Activated CD8-positive, alpha-beta T cell treated with anti-CD3 and anti-CD28 coated beads, Interleukin-2, amount 10 ng/mL, durations not matched to agents 7 days and 5 days (primary cell): ENCODE data around the gene LMF1. TPM values are rescaled to one million over a fixed set of nuclear protein-coding genes. Genes with fewer than 3 reads are reported as not detected.

Experiments used
- ATAC-seq: fragments of 150-1000 bp; cut with Tn5 transposase; one replicate; pipeline ENCODE4 v1.10.0; 2021; ENCODE audit warnings: moderate library complexity
- CTCF ChIA-PET: fragments of 350-600 bp; sonication (Branson Sonifier 250); formaldehyde crosslinking; loops from one replicate; lab custom pipeline; 2021; ENCODE audit warnings: antibody characterized with exemption; lab: Charles Lee
- POLR2A ChIA-PET: fragments of 350-600 bp; sonication (Branson Sonifier 250); formaldehyde crosslinking; loops from one replicate; lab custom pipeline; 2021; ENCODE audit warnings: antibody characterized with exemption; lab: Charles Lee
- DNase-seq: peaks from one replicate; pipeline ENCODE4 v3.0.0-alpha.2; 2020
- H3K27ac Mint-ChIP-seq: one replicate; pipeline ENCODE4 v1.8.0; 2021; ENCODE audit warnings: mild to moderate bottlenecking, mixed read lengths
- H3K27me3 Mint-ChIP-seq: one replicate; pipeline ENCODE4 v1.8.0; 2021; ENCODE audit warnings: low read depth, mixed read lengths
- H3K36me3 Mint-ChIP-seq: one replicate; pipeline ENCODE4 v1.8.0; 2021; ENCODE audit warnings: low read depth, mixed read lengths
- H3K4me1 Mint-ChIP-seq: one replicate; pipeline ENCODE4 v1.8.0; 2021; ENCODE audit warnings: low read depth, mixed read lengths
- H3K4me3 Mint-ChIP-seq: one replicate; pipeline ENCODE4 v1.8.0; 2021; ENCODE audit warnings: mild to moderate bottlenecking, mixed read lengths
- H3K9me3 Mint-ChIP-seq: one replicate; pipeline ENCODE4 v1.8.0; 2022; ENCODE audit warnings: mixed read lengths; ENCODE audit not compliant: insufficient read depth
- total RNA-seq, 2 experiments: library from RNA; stranded (reverse); gene quantifications; one replicate each; pipeline ENCODE4 v1.2.3, GENCODE V29; 2021

Gene LMF1
- total RNA-seq, 2 experiments from 2014 or later = 14.3 to 17.4 TPM

DNA sequence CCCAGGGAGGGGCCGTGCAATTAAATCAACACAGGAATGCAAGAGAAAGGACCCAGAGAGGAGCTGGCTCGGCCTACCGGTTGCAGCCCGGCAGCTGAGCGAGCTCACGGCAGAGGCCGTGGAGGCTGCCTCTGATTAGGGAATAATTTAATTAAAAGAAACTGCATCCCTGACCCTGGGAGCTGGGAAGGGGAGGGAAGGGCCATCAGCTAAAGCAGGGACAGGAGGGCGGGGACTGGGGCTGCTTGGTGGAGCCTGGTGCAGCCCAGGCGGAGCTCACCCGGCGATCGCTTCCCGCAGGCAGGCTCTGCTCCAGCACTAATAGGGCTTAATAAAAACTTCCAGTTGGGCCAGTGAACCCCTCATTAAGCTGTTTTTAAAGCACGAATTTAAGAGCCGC lies 43.4 kb downstream of the LMF1 start:
- no peak overlapping the region for H3K4me3 Mint-ChIP-seq
- ChIA-PET POLR2A (no interaction called here), CTCF (no interaction called here)
- no peak overlapping the region for H3K27ac Mint-ChIP-seq
- ATAC-seq (no peak), DNase-seq (no peak)
- no peaks in the 10 kb centered on the region for H3K4me1 Mint-ChIP-seq
- no peaks in the 10 kb centered on the region for H3K27me3 Mint-ChIP-seq
- peaks cover 4% of the 10 kb centered on the region for H3K36me3 Mint-ChIP-seq
- H3K9me3 Mint-ChIP-seq = no peaks in the 10 kb centered on the region

DNA sequence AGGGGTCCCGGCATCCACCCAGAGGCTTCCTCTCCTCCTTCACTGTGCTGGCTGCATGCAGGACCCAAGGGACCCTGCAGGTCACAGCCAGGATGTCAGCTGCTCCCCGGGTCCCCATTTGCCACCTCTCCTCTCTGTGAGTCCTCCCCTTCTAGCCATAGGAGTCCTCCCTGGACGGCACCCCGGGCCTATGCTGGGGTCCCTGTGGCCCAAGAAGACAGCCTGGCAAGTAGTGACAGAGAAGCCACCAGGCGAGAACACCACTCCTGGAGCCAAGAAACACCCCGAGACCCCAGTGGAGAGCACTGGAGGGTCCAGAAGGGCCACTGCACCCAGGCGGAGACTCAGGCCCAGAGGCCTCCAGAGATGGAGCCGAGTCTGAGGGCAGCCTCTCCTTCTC lies 44.1 kb downstream of the LMF1 start:
- Mint-ChIP-seq H3K4me3 (no peak overlapping the region), H3K27me3 (no peaks in the 10 kb centered on the region), H3K36me3 (peaks cover 7% of the 10 kb centered on the region), H3K9me3 (no peaks in the 10 kb centered on the region), H3K27ac (no peak overlapping the region), H3K4me1 (no peaks in the 10 kb centered on the region)
- ChIA-PET CTCF (no interaction called here), POLR2A (no interaction called here)
- no peak for ATAC-seq
- DNase-seq = no peak

DNA sequence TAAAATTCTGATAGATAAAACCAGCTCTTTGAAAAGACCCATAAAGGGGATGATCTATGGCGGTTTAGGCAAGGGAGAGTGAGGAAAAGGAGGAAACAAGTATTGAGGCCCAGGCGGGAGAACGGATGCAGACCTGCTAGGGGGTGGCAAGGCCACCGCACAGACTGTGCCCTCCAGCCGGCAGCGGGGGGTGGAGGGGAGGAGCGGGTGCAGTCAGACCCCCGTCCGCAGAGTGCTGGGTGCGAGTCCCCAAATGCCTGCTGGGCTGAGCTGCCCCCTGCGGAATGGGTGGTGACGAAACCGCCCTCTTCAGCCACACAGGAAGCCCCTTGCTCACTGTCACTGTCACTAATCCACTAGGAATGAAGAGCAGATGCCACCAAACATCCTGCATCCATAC lies 46.0 kb downstream of the LMF1 start:
- DNase-seq = no peak
- peaks cover 9% of the 10 kb centered on the region for H3K36me3 Mint-ChIP-seq
- no peaks in the 10 kb centered on the region for H3K4me1 Mint-ChIP-seq
- ChIA-PET POLR2A (no interaction called here), CTCF (no interaction called here)
- no peak for ATAC-seq
- H3K27me3 Mint-ChIP-seq = no peaks in the 10 kb centered on the region
- H3K27ac Mint-ChIP-seq = no peak overlapping the region
- H3K4me3 Mint-ChIP-seq = no peak overlapping the region
- H3K9me3 Mint-ChIP-seq = no peaks in the 10 kb centered on the region

DNA sequence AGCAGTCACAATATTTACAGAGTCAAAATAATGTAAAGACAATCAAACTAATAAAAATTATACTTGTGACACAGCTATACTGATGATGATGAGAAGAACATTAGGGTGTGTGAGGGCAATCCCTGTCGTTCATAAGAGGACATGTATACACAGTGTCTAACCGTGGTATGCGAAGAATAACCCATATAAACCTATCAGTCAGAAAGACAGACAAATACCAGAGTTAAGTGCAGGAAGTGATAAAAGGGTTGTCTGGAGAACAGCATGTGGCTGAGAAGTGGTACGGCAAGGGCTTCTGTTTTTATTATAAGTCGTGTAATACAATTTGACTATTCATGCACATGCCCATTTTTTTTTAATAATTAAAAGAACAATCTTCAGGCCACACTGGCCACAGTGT lies 46.7 kb downstream of the LMF1 start:
- ChIA-PET CTCF (no interaction called here), POLR2A (no interaction called here)
- Mint-ChIP-seq H3K27me3 (no peaks in the 10 kb centered on the region), H3K27ac (no peak overlapping the region), H3K4me1 (no peaks in the 10 kb centered on the region), H3K36me3 (peaks cover 9% of the 10 kb centered on the region), H3K4me3 (no peak overlapping the region), H3K9me3 (no peaks in the 10 kb centered on the region)
- DNase-seq (no peak), ATAC-seq (no peak)

DNA sequence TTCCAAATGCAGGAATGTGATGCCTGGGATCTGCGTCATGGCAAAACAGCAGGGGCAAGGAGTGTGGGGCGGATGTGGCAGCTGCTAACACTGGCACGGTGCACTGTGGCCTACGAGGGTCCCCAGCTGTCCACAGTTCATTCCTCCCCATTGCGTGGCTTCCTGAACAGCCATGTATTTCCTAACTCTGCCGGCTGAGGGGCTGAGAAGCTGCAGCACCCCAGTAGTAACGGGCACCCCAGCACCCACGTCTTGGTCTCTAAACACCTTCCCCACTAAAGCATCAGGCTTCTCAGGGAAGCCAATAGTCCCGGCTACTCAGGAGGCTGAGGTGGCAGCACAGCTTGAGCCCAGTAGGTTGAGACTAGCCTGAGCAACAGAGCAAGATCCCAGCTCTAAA lies 47.6 kb downstream of the LMF1 start:
- DNase-seq (no peak), ATAC-seq (no peak)
- H3K27me3 Mint-ChIP-seq = no peaks in the 10 kb centered on the region
- no peaks in the 10 kb centered on the region for H3K9me3 Mint-ChIP-seq
- ChIA-PET CTCF (no interaction called here), POLR2A (no interaction called here)
- H3K4me1 Mint-ChIP-seq = no peaks in the 10 kb centered on the region
- no peak overlapping the region for H3K27ac Mint-ChIP-seq
- no peak overlapping the region for H3K4me3 Mint-ChIP-seq
- H3K36me3 Mint-ChIP-seq = peaks cover 9% of the 10 kb centered on the region

DNA sequence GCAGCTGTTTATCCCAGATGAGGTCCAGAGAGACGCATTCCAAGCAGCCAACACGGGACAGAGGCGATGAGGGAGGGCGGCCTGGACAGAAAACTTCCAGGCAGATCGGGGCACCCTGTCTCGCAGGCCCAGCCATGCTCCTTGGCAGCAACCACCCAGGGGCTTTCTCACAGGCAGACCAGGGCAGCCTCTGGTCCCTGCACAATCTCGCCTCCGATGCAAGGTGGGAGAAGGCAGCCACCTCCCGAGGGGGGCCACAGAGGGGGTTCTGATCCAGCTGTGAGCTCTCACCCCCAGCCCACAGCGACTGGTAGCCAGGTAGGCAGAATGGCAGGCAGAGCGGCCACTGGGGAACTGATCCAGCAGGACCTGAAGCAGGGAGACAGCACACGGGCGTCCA lies 48.7 kb downstream of the LMF1 start:
- POLR2A ChIA-PET = no interaction called here
- H3K36me3 Mint-ChIP-seq = peaks cover 9% of the 10 kb centered on the region
- ATAC-seq (no peak), DNase-seq (no peak)
- H3K27me3 Mint-ChIP-seq = no peaks in the 10 kb centered on the region
- H3K9me3 Mint-ChIP-seq = no peaks in the 10 kb centered on the region
- CTCF ChIA-PET = no interaction called here
- no peaks in the 10 kb centered on the region for H3K4me1 Mint-ChIP-seq
- no peak overlapping the region for H3K4me3 Mint-ChIP-seq
- no peak overlapping the region for H3K27ac Mint-ChIP-seq

DNA sequence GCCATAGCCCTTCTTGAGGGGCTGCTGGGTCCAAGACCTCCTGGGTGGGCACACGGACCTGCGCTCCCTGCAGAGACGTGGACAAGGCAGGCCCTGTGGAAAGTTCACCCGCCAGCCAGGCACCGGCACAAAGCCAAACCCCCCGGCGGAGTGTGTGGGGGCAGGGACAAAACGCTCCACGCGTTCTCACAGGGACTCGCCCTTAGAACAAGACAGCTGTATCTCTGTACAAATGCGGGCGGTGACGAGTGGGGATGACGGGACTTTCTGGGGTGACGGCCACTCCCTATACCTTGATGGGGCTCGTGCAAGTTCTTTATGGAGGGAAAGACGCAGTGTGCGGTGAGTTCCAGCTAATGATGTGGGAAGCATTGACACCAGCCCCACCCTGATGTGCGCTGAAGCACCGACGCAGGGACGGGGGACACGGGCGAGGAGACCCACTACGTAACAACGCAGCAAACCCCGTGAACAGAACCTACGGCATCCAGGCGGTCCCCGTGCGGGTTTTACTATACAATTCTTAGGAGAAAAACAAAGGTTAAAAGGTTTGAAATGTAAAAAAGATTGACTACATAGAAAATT lies 49.4 kb downstream of the LMF1 start:
- no peaks in the 10 kb centered on the region for H3K4me1 Mint-ChIP-seq
- POLR2A ChIA-PET = no interaction called here
- peaks cover 9% of the 10 kb centered on the region for H3K36me3 Mint-ChIP-seq
- DNase-seq (no peak), ATAC-seq (no peak)
- CTCF ChIA-PET = no interaction called here
- H3K27ac Mint-ChIP-seq = no peak overlapping the region
- H3K4me3 Mint-ChIP-seq = no peak overlapping the region
- no peaks in the 10 kb centered on the region for H3K9me3 Mint-ChIP-seq
- no peaks in the 10 kb centered on the region for H3K27me3 Mint-ChIP-seq

DNA sequence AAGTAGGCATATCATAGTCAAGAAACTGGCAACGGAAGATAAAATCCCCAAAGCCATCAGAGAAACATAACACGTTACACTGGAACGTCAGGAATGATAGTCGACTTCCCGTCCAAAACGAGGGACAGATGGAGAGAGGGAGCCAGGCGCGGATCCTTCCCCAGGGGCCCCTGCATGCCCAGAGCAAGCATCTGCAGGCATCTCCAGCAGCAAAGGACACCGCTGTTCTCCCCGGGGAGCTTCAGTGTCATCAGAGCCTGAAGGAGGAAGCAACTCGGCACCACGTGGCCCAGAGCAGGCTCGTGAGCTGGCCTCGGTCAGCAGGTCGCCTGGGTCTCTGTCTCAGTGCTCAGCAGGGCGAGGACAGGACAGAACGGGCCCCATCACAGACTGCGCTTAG lies 50.1 kb downstream of the LMF1 start:
- CTCF ChIA-PET = no interaction called here

DNA sequence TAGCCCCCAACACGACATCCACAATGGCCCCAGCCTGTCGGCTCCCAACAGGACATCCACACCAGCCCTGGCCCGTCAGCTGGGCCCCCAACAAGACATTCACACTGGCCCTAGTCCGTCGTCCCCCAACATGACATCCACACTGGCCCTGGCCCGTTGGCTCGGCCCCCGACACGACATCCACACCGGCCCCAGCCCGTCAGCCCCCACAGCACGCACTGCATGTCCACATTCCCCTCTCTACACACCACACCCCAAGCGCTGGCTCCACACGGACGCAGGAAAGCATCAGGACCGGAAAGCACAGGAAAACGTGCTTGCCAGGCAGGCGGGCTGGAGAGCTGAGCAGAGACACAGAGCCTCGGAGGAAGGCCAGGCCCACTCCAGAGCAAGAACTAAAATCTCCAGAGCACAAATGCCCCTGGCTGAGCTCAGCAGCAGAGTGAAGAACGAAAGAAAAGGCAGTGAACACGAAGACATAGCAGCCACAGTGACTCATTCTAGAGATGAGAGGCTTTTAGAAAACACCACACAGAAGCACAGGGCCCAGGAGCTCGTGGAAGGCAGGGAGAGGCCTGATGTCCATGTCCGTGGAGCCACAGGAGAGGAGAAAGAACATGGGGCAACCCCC lies 50.6 kb downstream of the LMF1 start:
- H3K27me3 Mint-ChIP-seq = no peaks in the 10 kb centered on the region
- CTCF ChIA-PET = no interaction called here
- DNase-seq = no peak
- no peaks in the 10 kb centered on the region for H3K9me3 Mint-ChIP-seq
- POLR2A ChIA-PET = no interaction called here
- ATAC-seq = no peak
- H3K27ac Mint-ChIP-seq = no peak overlapping the region
- H3K4me1 Mint-ChIP-seq = no peaks in the 10 kb centered on the region
- no peak overlapping the region for H3K4me3 Mint-ChIP-seq
- H3K36me3 Mint-ChIP-seq = peaks cover 7% of the 10 kb centered on the region

More for the DNA sequence above, 50.1 kb downstream of the LMF1 start:
- Mint-ChIP-seq H3K27ac (no peak overlapping the region), H3K9me3 (no peaks in the 10 kb centered on the region), H3K4me3 (no peak overlapping the region), H3K36me3 (peaks cover 7% of the 10 kb centered on the region), H3K27me3 (no peaks in the 10 kb centered on the region), H3K4me1 (no peaks in the 10 kb centered on the region)
- no peak for ATAC-seq
- POLR2A ChIA-PET = no interaction called here
- no peak for DNase-seq

DNA sequence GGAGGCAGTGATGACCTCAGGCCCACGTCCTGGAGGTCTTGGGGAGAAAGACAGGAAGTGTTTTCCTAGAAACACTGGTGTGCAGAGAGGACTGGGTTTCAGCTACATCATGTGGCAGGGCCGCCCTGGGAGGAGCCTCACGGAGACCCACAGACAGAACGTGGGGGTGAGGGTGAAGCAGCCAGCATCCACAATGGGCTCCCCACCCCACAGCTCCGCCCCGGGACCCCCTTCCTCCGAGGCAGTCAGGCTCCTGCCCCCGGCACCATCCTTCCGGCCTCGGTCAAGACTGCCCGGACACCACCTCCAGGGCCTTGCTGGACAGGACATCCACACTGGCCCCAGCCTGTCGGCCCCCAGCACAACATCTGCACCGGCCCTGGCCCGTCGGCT lies 51.1 kb downstream of the LMF1 start:
- Mint-ChIP-seq H3K36me3 (peaks cover 7% of the 10 kb centered on the region), H3K4me1 (no peaks in the 10 kb centered on the region)

DNA sequence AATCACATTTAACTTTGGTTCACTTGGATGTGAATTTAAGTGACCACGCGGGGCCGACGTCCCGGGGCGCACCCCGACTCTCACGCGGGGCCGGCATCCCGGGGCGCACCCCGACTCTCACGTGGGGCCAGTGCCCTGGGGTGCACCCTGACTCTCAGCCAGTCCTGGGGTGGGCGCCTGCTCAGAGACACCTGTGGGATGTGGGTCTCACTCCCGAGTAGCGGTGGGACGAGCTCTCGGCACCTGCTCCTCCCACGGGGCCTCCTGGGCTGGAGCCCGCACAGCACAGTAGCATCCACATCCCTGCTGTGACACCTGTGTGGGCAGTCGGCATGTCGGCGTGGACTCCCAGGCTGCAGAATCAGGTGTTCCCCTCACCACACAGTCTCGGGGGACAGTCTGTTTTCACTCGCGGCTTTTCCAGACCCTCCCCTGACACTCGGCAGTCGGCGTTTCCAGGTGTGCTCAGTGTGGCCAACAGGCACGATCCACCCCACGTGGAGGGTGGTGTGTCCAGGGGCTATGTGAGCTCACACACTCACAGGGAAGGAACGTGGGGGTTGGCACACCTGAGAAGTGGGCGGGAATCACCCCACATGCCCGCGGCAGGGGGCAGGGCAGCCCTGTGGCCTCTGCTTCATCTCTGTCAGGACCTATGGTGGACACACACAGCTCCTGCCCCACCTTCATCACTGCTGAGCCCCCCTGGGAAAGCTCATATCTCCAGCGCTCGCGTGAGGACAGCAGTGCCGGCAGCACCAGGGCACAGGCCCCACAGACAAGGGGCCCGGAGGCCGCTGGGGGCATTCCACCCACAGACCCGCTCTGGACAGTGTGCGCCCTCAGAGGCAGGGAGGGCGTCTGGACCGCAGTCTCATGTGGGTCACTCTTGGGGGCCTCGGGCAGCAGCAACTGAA lies 51.8 kb downstream of the LMF1 start:
- POLR2A ChIA-PET = no interaction called here
- CTCF ChIA-PET = no interaction called here
- no peaks in the 10 kb centered on the region for H3K9me3 Mint-ChIP-seq
- peaks cover 7% of the 10 kb centered on the region for H3K36me3 Mint-ChIP-seq
- DNase-seq (no peak), ATAC-seq (no peak)
- no peak overlapping the region for H3K4me3 Mint-ChIP-seq
- no peaks in the 10 kb centered on the region for H3K4me1 Mint-ChIP-seq
- H3K27me3 Mint-ChIP-seq = no peaks in the 10 kb centered on the region
- H3K27ac Mint-ChIP-seq = no peak overlapping the region

More for the DNA sequence above, 51.1 kb downstream of the LMF1 start:
- H3K9me3 Mint-ChIP-seq = no peaks in the 10 kb centered on the region
- no peak for DNase-seq
- no peak overlapping the region for H3K4me3 Mint-ChIP-seq
- ChIA-PET CTCF (no interaction called here), POLR2A (no interaction called here)
- no peaks in the 10 kb centered on the region for H3K27me3 Mint-ChIP-seq
- H3K27ac Mint-ChIP-seq = no peak overlapping the region
- no peak for ATAC-seq

DNA sequence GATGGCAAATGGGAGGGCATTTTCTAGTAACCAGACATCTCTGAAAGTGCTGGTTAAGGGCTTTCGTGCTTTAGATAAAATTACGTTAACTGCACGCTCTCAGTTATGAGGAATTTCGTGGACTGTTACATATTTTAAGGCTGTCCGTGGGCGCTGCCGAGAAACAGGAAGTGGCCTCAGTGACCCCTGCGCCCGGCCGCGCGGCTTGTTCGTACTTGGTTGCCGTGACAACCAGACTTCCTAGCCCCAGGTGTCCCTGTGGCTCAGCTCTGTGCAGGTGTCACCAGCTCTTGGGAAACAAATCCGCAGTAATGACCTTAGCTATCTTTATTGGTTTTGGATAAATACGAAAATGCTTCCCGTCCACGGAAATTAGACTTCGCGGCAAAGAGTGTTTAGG lies 52.7 kb downstream of the LMF1 start:
- CTCF ChIA-PET = no interaction called here
- DNase-seq (no peak), ATAC-seq (no peak)
- no peaks in the 10 kb centered on the region for H3K9me3 Mint-ChIP-seq
- POLR2A ChIA-PET = no interaction called here
- H3K27ac Mint-ChIP-seq = no peak overlapping the region
- H3K27me3 Mint-ChIP-seq = no peaks in the 10 kb centered on the region
- no peak overlapping the region for H3K4me3 Mint-ChIP-seq
- peaks cover 7% of the 10 kb centered on the region for H3K36me3 Mint-ChIP-seq
- H3K4me1 Mint-ChIP-seq = no peaks in the 10 kb centered on the region
